Measurements from ENCODE around the gene NR1D1. TPM values are rescaled to one million over a fixed set of nuclear protein-coding genes. Genes with fewer than 3 reads are reported as not detected.

The NR1D1 gene
- total and polyA plus RNA-seq, 7 experiments from 2014 or later: 3.6 to 34.2 (median 16.4) TPM

- H3K4me1 ChIP-seq (ENCODE audit: control insufficient read depth in 2 of 2, insufficient read depth in 2 of 2, low read length in 2 of 2): peaks cover 6 to 29% of the 10 kb centered on the region in 2 donors
- ChIA-PET CTCF (interaction anchor here (0.6 to 6.3 kb wide), 22 partner anchors 10 to 116 kb away, joined by 3 to 106 read pairs (median 6); partner anchors contain the start of genes CASC3, CSF3, MED24 and THRA), POLR2A (interaction anchor here (0.7 to 6.6 kb wide), 11 partner anchors 9 to 35 kb away, joined by 3 to 60 read pairs (median 6); partner anchors contain the start of genes MED24 and THRA)
- Mint-ChIP-seq H3K27ac (peak overlapping the region in 7 of 9 donors; percentile 42 to 89 (median 79)), H3K27me3 (no peaks in the 10 kb centered on the region), H3K4me3 (peak overlapping the region in 7 of 10 donors; percentile 35 to 78 (median 73)), H3K36me3 (peaks cover 0 to 20% (median 7%) of the 10 kb centered on the region in 5 donors), H3K9me3 (no peaks in the 10 kb centered on the region), H3K4me1 (peaks cover 3 to 60% (median 36%) of the 10 kb centered on the region in 7 donors)
- DNase-seq (no peak), ATAC-seq (no peak)
- no peak overlapping the region for H3K4me3 ChIP-seq (ENCODE audit: low read length)
- intact Hi-C loops (cut with micrococcal nuclease): loop anchor here (1.0 to 2.0 kb wide), 6 partner anchors 10 to 63 kb away; partner anchors contain the start of genes MED24 (in 1 of the 2) and THRA (in 1 of the 2)
- no peaks in the 10 kb centered on the region for H3K9me3 ChIP-seq (ENCODE audit: control insufficient read depth in 2 of 3, low read length in 3 of 3)
- H3K27ac ChIP-seq (ENCODE audit: low read depth, low read length): peak overlapping the region; percentile 18
- H3K36me3 ChIP-seq (ENCODE audit: control insufficient read depth in 2 of 3, insufficient read depth in 3 of 3, low read length in 3 of 3): peaks cover 0 to 26% (median 9%) of the 10 kb centered on the region in 3 experiments
- H3K27me3 ChIP-seq (ENCODE audit: control insufficient read depth in 2 of 2, insufficient read depth in 2 of 2, low read length in 2 of 2): no peaks in the 10 kb centered on the region
Measured at GRCh38 chr17:40075942-40076498, 24.4 kb downstream of the NR1D1 start.

- intact Hi-C loops (cut with micrococcal nuclease): loop anchor here (1.0 to 2.0 kb wide), 6 partner anchors 11 to 62 kb away; partner anchors contain the start of genes MED24 (in 1 of the 2) and THRA (in 1 of the 2)
- DNase-seq (peak; percentile 45 to 80 (median 63)), ATAC-seq (peak; percentile 93)
- H3K4me3 ChIP-seq (ENCODE audit: low read length): no peak overlapping the region
- no peaks in the 10 kb centered on the region for H3K9me3 ChIP-seq (ENCODE audit: control insufficient read depth in 2 of 3, low read length in 3 of 3)
- H3K27ac Mint-ChIP-seq: peak overlapping the region in 8 of 9 donors; percentile 42 to 89 (median 68)
- peaks cover 7 to 67% (median 36%) of the 10 kb centered on the region in 7 donors for H3K4me1 Mint-ChIP-seq
- ChIA-PET CTCF (interaction anchor here (0.6 to 6.3 kb wide), 27 partner anchors 10 to 202 kb away, joined by 3 to 106 read pairs (median 4); partner anchors contain the start of genes CASC3, CSF3, MED24 and THRA), POLR2A (interaction anchor here (1.0 to 6.6 kb wide), 9 partner anchors 9 to 36 kb away, joined by 3 to 60 read pairs (median 9); partner anchors contain the start of gene THRA)
- peaks cover 0 to 26% (median 9%) of the 10 kb centered on the region in 3 experiments for H3K36me3 ChIP-seq (ENCODE audit: control insufficient read depth in 2 of 3, insufficient read depth in 3 of 3, low read length in 3 of 3)
- peak overlapping the region; percentile 18 for H3K27ac ChIP-seq (ENCODE audit: low read depth, low read length)
- peaks cover 0 to 20% (median 7%) of the 10 kb centered on the region in 5 donors for H3K36me3 Mint-ChIP-seq
- no peaks in the 10 kb centered on the region for H3K27me3 ChIP-seq (ENCODE audit: control insufficient read depth in 2 of 2, insufficient read depth in 2 of 2, low read length in 2 of 2)
- H3K4me3 Mint-ChIP-seq: peak overlapping the region in 8 of 10 donors; percentile 35 to 78 (median 71)
- no peaks in the 10 kb centered on the region for H3K27me3 Mint-ChIP-seq
- H3K4me1 ChIP-seq (ENCODE audit: control insufficient read depth in 2 of 2, insufficient read depth in 2 of 2, low read length in 2 of 2): peaks cover 13 to 36% of the 10 kb centered on the region in 2 donors
- H3K9me3 Mint-ChIP-seq: no peaks in the 10 kb centered on the region
Measured at GRCh38 chr17:40075201-40075941, 25.0 kb downstream of the NR1D1 start.

GRCh38 chr17:40074871-40075200 lies 25.6 kb downstream of the NR1D1 start:
- intact Hi-C loops (cut with micrococcal nuclease): loop anchor here (1.0 to 2.0 kb wide), 6 partner anchors 11 to 62 kb away; partner anchors contain the start of genes MED24 (in 1 of the 2) and THRA (in 1 of the 2)
- H3K4me3 Mint-ChIP-seq: peak overlapping the region in 3 of 10 donors; percentile 35 to 52 (median 39)
- POLR2A ChIA-PET: interaction anchor here (1.7 to 6.6 kb wide), 6 partner anchors 8 to 36 kb away, joined by 5 to 60 read pairs (median 20); partner anchors contain the start of gene THRA
- H3K27me3 Mint-ChIP-seq: no peaks in the 10 kb centered on the region
- peak; percentile 14 for ATAC-seq
- H3K4me1 ChIP-seq (ENCODE audit: control insufficient read depth in 2 of 2, insufficient read depth in 2 of 2, low read length in 2 of 2): peaks cover 18 to 41% of the 10 kb centered on the region in 2 donors
- no peak for DNase-seq
- H3K4me1 Mint-ChIP-seq: peaks cover 11 to 72% (median 41%) of the 10 kb centered on the region in 7 donors
- H3K9me3 ChIP-seq (ENCODE audit: control insufficient read depth in 2 of 3, low read length in 3 of 3): no peaks in the 10 kb centered on the region
- H3K36me3 Mint-ChIP-seq: peaks cover 0 to 19% (median 7%) of the 10 kb centered on the region in 5 donors
- H3K4me3 ChIP-seq (ENCODE audit: low read length): no peak overlapping the region
- H3K27me3 ChIP-seq (ENCODE audit: control insufficient read depth in 2 of 2, insufficient read depth in 2 of 2, low read length in 2 of 2): no peaks in the 10 kb centered on the region
- H3K27ac Mint-ChIP-seq: peak overlapping the region in 5 of 9 donors; percentile 15 to 84 (median 73)
- H3K36me3 ChIP-seq (ENCODE audit: control insufficient read depth in 2 of 3, insufficient read depth in 3 of 3, low read length in 3 of 3): peaks cover 0 to 26% (median 9%) of the 10 kb centered on the region in 3 experiments
- CTCF ChIA-PET: interaction anchor here (0.7 to 6.3 kb wide), 22 partner anchors 11 to 1137 kb away, joined by 3 to 106 read pairs (median 5); partner anchors contain the start of genes CASC3, CSF3, MED24 and THRA
- no peak overlapping the region for H3K27ac ChIP-seq (ENCODE audit: low read depth, low read length)
- no peaks in the 10 kb centered on the region for H3K9me3 Mint-ChIP-seq

DNA sequence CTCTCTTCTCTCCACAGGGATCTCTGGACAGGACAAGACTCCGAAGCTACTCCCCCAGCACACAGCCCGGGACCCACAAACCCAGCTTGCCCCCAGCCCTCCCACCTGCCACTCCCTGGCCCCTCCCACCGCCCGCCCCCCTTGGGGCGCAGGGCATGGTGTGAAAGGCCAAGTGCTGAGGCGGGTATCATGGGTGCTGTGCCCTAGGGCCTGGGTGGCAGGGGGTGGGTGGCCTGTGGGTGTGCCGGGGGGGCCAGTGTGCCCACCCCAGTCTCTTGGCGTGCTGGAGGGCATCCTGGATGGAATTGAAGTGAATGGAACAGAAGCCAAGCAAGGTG lies 26.2 kb downstream of the NR1D1 start:
- no peak for DNase-seq
- POLR2A ChIA-PET: interaction anchor here (3.3 to 6.6 kb wide), 3 partner anchors 12 to 37 kb away, joined by 21 to 60 read pairs (median 40); partner anchors contain the start of gene THRA
- peaks cover 25 to 48% of the 10 kb centered on the region in 2 donors for H3K4me1 ChIP-seq (ENCODE audit: control insufficient read depth in 2 of 2, insufficient read depth in 2 of 2, low read length in 2 of 2)
- H3K4me3 Mint-ChIP-seq: peak overlapping the region in 2 of 10 donors; percentile 1 to 35
- no peak overlapping the region for H3K27ac ChIP-seq (ENCODE audit: low read depth, low read length)
- H3K36me3 Mint-ChIP-seq: peaks cover 0 to 16% (median 7%) of the 10 kb centered on the region in 5 donors
- H3K4me3 ChIP-seq (ENCODE audit: low read length): no peak overlapping the region
- peak overlapping the region in 8 of 9 donors; percentile 37 to 84 (median 78) for H3K27ac Mint-ChIP-seq
- no peaks in the 10 kb centered on the region for H3K27me3 ChIP-seq (ENCODE audit: control insufficient read depth in 2 of 2, insufficient read depth in 2 of 2, low read length in 2 of 2)
- H3K9me3 ChIP-seq (ENCODE audit: control insufficient read depth in 2 of 3, low read length in 3 of 3): no peaks in the 10 kb centered on the region
- no peaks in the 10 kb centered on the region for H3K27me3 Mint-ChIP-seq
- CTCF ChIA-PET: interaction anchor here (0.7 to 6.3 kb wide), 10 partner anchors 10 to 1136 kb away, joined by 3 to 106 read pairs (median 14); partner anchors contain the start of genes CASC3 and THRA
- H3K9me3 Mint-ChIP-seq: no peaks in the 10 kb centered on the region
- peaks cover 17 to 79% (median 48%) of the 10 kb centered on the region in 7 donors for H3K4me1 Mint-ChIP-seq
- ATAC-seq: no peak
- intact Hi-C loops (cut with micrococcal nuclease): loop anchor here in 1 of 2 donors (2.0 kb wide), 2 partner anchors 19 to 23 kb away; partner anchors contain the start of gene MED24
- H3K36me3 ChIP-seq (ENCODE audit: control insufficient read depth in 2 of 3, insufficient read depth in 3 of 3, low read length in 3 of 3): peaks cover 0 to 26% (median 6%) of the 10 kb centered on the region in 3 experiments

DNA sequence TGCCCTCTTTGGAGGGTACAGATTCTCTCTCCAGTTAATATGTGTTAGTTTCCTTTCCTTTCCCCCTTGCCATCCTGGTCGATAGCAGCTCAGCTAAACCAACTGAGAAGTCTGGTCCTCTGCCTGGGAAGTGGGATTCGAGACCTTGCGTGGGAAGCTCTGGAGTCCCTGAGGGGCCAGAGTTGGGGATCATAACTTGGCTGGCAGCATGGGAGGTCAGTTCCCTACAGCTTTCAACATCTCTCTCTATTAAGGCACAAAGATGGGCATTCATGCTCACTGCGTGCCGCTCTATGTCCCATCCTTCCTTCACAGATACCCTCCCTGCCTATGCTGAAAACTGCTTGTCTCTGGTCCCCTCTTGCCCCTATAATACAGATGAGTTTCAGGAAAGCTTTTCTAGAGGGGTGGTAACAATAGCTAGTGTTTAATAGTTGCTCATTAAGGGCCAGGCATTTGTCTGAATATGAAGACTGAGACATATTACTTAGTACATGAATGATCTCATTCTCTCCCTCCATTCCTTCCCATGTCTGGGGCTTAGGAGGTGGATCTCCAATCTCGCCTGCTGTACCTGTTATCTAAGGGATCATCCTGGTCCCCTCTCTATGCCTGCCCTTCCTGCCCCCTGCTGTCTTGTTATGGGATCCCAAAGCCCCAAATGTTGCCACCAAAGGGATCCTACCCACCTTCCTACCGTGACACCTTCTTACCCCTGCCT lies 26.8 kb downstream of the NR1D1 start:
- H3K27me3 ChIP-seq (ENCODE audit: control insufficient read depth in 2 of 2, insufficient read depth in 2 of 2, low read length in 2 of 2): no peaks in the 10 kb centered on the region
- H3K27ac Mint-ChIP-seq: peak overlapping the region in 8 of 9 donors; percentile 23 to 84 (median 76)
- no peak overlapping the region for H3K4me3 ChIP-seq (ENCODE audit: low read length)
- peaks cover 0 to 26% (median 6%) of the 10 kb centered on the region in 3 experiments for H3K36me3 ChIP-seq (ENCODE audit: control insufficient read depth in 2 of 3, insufficient read depth in 3 of 3, low read length in 3 of 3)
- ChIA-PET POLR2A (interaction anchor here (1.4 to 6.6 kb wide), 5 partner anchors 11 to 38 kb away, joined by 3 to 60 read pairs (median 21); partner anchors contain the start of genes MED24 and THRA), CTCF (interaction anchor here (0.8 to 6.3 kb wide), 8 partner anchors 10 to 200 kb away, joined by 3 to 106 read pairs (median 5); partner anchors contain the start of genes CASC3 and THRA)
- H3K27me3 Mint-ChIP-seq: no peaks in the 10 kb centered on the region
- no peak for DNase-seq
- no peak for ATAC-seq
- no peaks in the 10 kb centered on the region for H3K9me3 ChIP-seq (ENCODE audit: control insufficient read depth in 2 of 3, low read length in 3 of 3)
- intact Hi-C loops (cut with micrococcal nuclease): loop anchor here in 1 of 2 donors (2.0 kb wide), 2 partner anchors 19 to 23 kb away; partner anchors contain the start of gene MED24
- peak overlapping the region in 3 of 10 donors; percentile 1 to 45 (median 27) for H3K4me3 Mint-ChIP-seq
- H3K36me3 Mint-ChIP-seq: peaks cover 0 to 16% (median 7%) of the 10 kb centered on the region in 5 donors
- H3K4me1 Mint-ChIP-seq: peaks cover 23 to 84% (median 53%) of the 10 kb centered on the region in 7 donors
- no peaks in the 10 kb centered on the region for H3K9me3 Mint-ChIP-seq
- H3K4me1 ChIP-seq (ENCODE audit: control insufficient read depth in 2 of 2, insufficient read depth in 2 of 2, low read length in 2 of 2): peaks cover 30 to 51% of the 10 kb centered on the region in 2 donors
- peak overlapping the region; percentile 15 for H3K27ac ChIP-seq (ENCODE audit: low read depth, low read length)

Data from naive thymus-derived CD4-positive, alpha-beta T cell (primary cell).